CD14-positive monocyte (primary cell): ENCODE measurements around the gene OR11G2. TPM values are rescaled to one million over a fixed set of nuclear protein-coding genes. Genes with fewer than 3 reads are reported as not detected.

Experiments used
- DNase-seq, 3 donors: peaks; one replicate each; pipeline ENCODE4 v3.0.0-alpha.2; 2011 to 2022
- H2AFZ ChIP-seq: 2 replicates; pipeline ENCODE4 v1.6.0; 2012; ENCODE audit warnings: mild to moderate bottlenecking, low read depth, low read length, inconsistent platforms; ENCODE audit not compliant: insufficient read depth, poor library complexity, severe bottlenecking
- H3K27ac ChIP-seq, 2 donors: 1 replicate in 1 of 2; 2 replicates in 1 of 2; pipeline ENCODE4 v1.5.1; 2012 to 2013; ENCODE audit warnings: low read length in 2 of 2, control low read depth in 1 of 2, inconsistent platforms in 1 of 2, low read depth in 1 of 2, mild to moderate bottlenecking in 1 of 2
- H3K27me3 ChIP-seq, 2 donors: one replicate each; pipeline versions ENCODE4 v1.6.0 to v1.6.1; 2011 to 2013; ENCODE audit warnings: low read length in 2 of 2; ENCODE audit not compliant: control insufficient read depth in 2 of 2, insufficient read depth in 2 of 2
- H3K36me3 ChIP-seq, 2 donors: replicated peaks in 1 of 2; 1 replicate in 1 of 2; 2 replicates in 1 of 2; pipeline versions ENCODE4 v1.5.1 to v1.6.1; 2012 to 2013; ENCODE audit warnings: low read length in 2 of 2, control low read depth in 1 of 2, inconsistent platforms in 1 of 2, mild to moderate bottlenecking in 1 of 2; ENCODE audit not compliant: insufficient read depth in 2 of 2, control insufficient read depth in 1 of 2
- H3K4me1 ChIP-seq, 2 donors: 1 replicate in 1 of 2; 2 replicates in 1 of 2; pipeline versions ENCODE4 v1.5.1 to v1.6.1; 2012 to 2013; ENCODE audit warnings: low read length in 2 of 2, control low read depth in 1 of 2, inconsistent platforms in 1 of 2, mild to moderate bottlenecking in 1 of 2, moderate library complexity in 1 of 2; ENCODE audit not compliant: insufficient read depth in 2 of 2, control insufficient read depth in 1 of 2
- H3K4me2 ChIP-seq: replicated peaks from 2 replicates; pipeline ENCODE3; 2012; ENCODE audit warnings: low read length, moderate library complexity, mild to moderate bottlenecking; ENCODE audit not compliant: poor library complexity, severe bottlenecking; ENCODE audit errors: extremely low read depth
- H3K4me3 ChIP-seq, 3 experiments: fragments of 200-600 bp in 1 of 3; sonication (generic) in 1 of 3; replicated peaks in 1 of 3; 1 replicate in 2 of 3; 2 replicates in 1 of 3; pipeline ENCODE4 v1.5.1; 2011 to 2013; ENCODE audit warnings: low read length in 3 of 3, mild to moderate bottlenecking in 3 of 3, control low read depth in 2 of 3, low read depth in 2 of 3, inconsistent platforms in 1 of 3, moderate library complexity in 1 of 3
- H3K79me2 ChIP-seq: 2 replicates; pipeline ENCODE4 v1.6.0; 2012; ENCODE audit warnings: mild to moderate bottlenecking, control low read depth, inconsistent platforms, low read length, moderate library complexity; ENCODE audit not compliant: insufficient read depth
- H3K9ac ChIP-seq: 2 replicates; pipeline ENCODE4 v1.6.0; 2017; ENCODE audit warnings: low read length, mild to moderate bottlenecking; ENCODE audit not compliant: insufficient read depth, poor library complexity, severe bottlenecking
- H3K9me3 ChIP-seq, 2 donors: replicated peaks in 1 of 2; 1 replicate in 1 of 2; 2 replicates in 1 of 2; pipeline versions ENCODE4 v1.5.1 to v1.6.1; 2012 to 2013; ENCODE audit warnings: low read length in 2 of 2, control low read depth in 1 of 2; ENCODE audit not compliant: control insufficient read depth in 1 of 2, insufficient read depth in 1 of 2
- H4K20me1 ChIP-seq: 2 replicates; pipeline ENCODE4 v1.6.0; 2012; ENCODE audit warnings: mild to moderate bottlenecking, low read length, control low read depth, moderate library complexity; ENCODE audit not compliant: insufficient read depth
- H3K27ac Mint-ChIP-seq, 7 donors: one replicate each; pipeline ENCODE4 v1.8.0; 2020; ENCODE audit warnings: mild to moderate bottlenecking in 7 of 7, mixed read lengths in 7 of 7, moderate library complexity in 6 of 7, inconsistent platforms in 2 of 7
- H3K27me3 Mint-ChIP-seq, 3 donors: one replicate each; pipeline ENCODE4 v1.8.0; 2021 to 2022; ENCODE audit warnings: low read depth in 3 of 3, mild to moderate bottlenecking in 3 of 3, mixed read lengths in 3 of 3, moderate library complexity in 3 of 3, inconsistent platforms in 1 of 3
- H3K36me3 Mint-ChIP-seq, 2 donors: one replicate each; pipeline ENCODE4 v1.8.0; 2020; ENCODE audit warnings: mixed read lengths in 2 of 2, inconsistent platforms in 1 of 2, mild to moderate bottlenecking in 1 of 2
- H3K4me1 Mint-ChIP-seq: one replicate; pipeline ENCODE4 v1.8.0; 2020; ENCODE audit warnings: mild to moderate bottlenecking, mixed read lengths
- H3K4me3 Mint-ChIP-seq, 2 donors: one replicate each; pipeline ENCODE4 v1.8.0; 2020; ENCODE audit warnings: mild to moderate bottlenecking in 2 of 2, mixed read lengths in 2 of 2, moderate library complexity in 1 of 2
- H3K9me3 Mint-ChIP-seq, 7 donors: one replicate each; pipeline ENCODE4 v1.8.0; 2020 to 2022; ENCODE audit warnings: mixed read lengths in 7 of 7, mild to moderate bottlenecking in 6 of 7, moderate library complexity in 6 of 7, inconsistent platforms in 2 of 7
- CTCF ChIP-seq: fragments of 200-600 bp; IDR thresholded peaks from one replicate; pipeline ENCODE4 v1.8.0; 2022; ENCODE audit warnings: antibody characterized with exemption, mild to moderate bottlenecking
- WGBS: methylation state at CpG from one replicate; pipeline ENCODE4 v1.1.5; 2013; ENCODE audit warnings: missing lambda C conversion rate; ENCODE audit not compliant: insufficient coverage; 5-methylcytosine and 5-hydroxymethylcytosine counted together
- intact Hi-C, 2 donors: fragments of 100-400 bp; cut with micrococcal nuclease; formaldehyde crosslinking; loops; one replicate each; pipeline versions ENCODE4 v1.15.0 to v1.15.1; 2023
- polyA plus RNA-seq, 3 donors: library from polyadenylated mRNA; depleted of rRNA in 1 of 3; unstranded in 2 of 3; stranded (reverse) in 1 of 3; fragments of 300-500 nt in 2 of 3; fragments of >200 nt in 1 of 3; fragmentation: Illumina TruSeq in 2 of 3; gene quantifications; 1 replicate in 2 of 3; 2 replicates in 1 of 3; pipeline ENCODE4 v1.2.3, GENCODE V29; 2012 to 2021

The OR11G2 gene
- polyA plus RNA-seq, 3 donors = not detected

GRCh38 chr14:20215196-20215595 lies 24.5 kb downstream of the OR11G2 start:
- Histone ChIP-seq H2AFZ (no peak overlapping the region), H3K9me3 (no peaks in the 10 kb centered on the region), H3K9ac (no peak overlapping the region), H3K36me3 (no peaks in the 10 kb centered on the region), H4K20me1 (no peaks in the 10 kb centered on the region), H3K4me3 (no peak overlapping the region), H3K4me1 (no peaks in the 10 kb centered on the region), H3K79me2 (no peaks in the 10 kb centered on the region), H3K27ac (no peak overlapping the region), H3K27me3 (no peaks in the 10 kb centered on the region), H3K4me2 (no peak overlapping the region)
- H3K27me3 Mint-ChIP-seq = peaks cover 0 to 7% (median 0%) of the 10 kb centered on the region in 3 donors
- no CpG with 5 or more reads among the region's 2 CpGs for WGBS
- H3K4me3 Mint-ChIP-seq = no peak overlapping the region
- H3K36me3 Mint-ChIP-seq = no peaks in the 10 kb centered on the region
- H3K4me1 Mint-ChIP-seq = no peaks in the 10 kb centered on the region
- H3K9me3 Mint-ChIP-seq = peaks cover 0 to 3% (median 0%) of the 10 kb centered on the region in 7 donors
- intact Hi-C loops = no loop called here
- no peak overlapping the region for H3K27ac Mint-ChIP-seq
- no peak for DNase-seq
- no peak for TF ChIP-seq CTCF

- DNase-seq = no peak
- H3K27ac ChIP-seq = no peak overlapping the region
- H3K9me3 ChIP-seq = no peaks in the 10 kb centered on the region
- no CpG with 5 or more reads among the region's 4 CpGs for WGBS
- no peaks in the 10 kb centered on the region for H3K36me3 Mint-ChIP-seq
- H3K9ac ChIP-seq = no peak overlapping the region
- no peak overlapping the region for H3K4me2 ChIP-seq
- no peak overlapping the region for H3K4me3 Mint-ChIP-seq
- no peak overlapping the region for H2AFZ ChIP-seq
- peaks cover 0 to 9% (median under 1%) of the 10 kb centered on the region in 3 donors for H3K27me3 Mint-ChIP-seq
- no peaks in the 10 kb centered on the region for H4K20me1 ChIP-seq
- no peak for TF ChIP-seq CTCF
- no peaks in the 10 kb centered on the region for H3K4me1 ChIP-seq
- peaks cover 0 to 3% (median 0%) of the 10 kb centered on the region in 7 donors for H3K9me3 Mint-ChIP-seq
- H3K27me3 ChIP-seq = no peaks in the 10 kb centered on the region
- no peaks in the 10 kb centered on the region for H3K79me2 ChIP-seq
- intact Hi-C loops = no loop called here
- no peak overlapping the region for H3K4me3 ChIP-seq
- H3K27ac Mint-ChIP-seq = no peak overlapping the region
- no peaks in the 10 kb centered on the region for H3K36me3 ChIP-seq
- H3K4me1 Mint-ChIP-seq = no peaks in the 10 kb centered on the region
These were observed 28.3 kb downstream of the OR11G2 start for GRCh38 chr14:20219033-20219432.
